Lower lobe of right lung (tissue), 2 donors: ENCODE measurements around the gene RIOX2. TPM values are rescaled to one million over a fixed set of nuclear protein-coding genes. Genes with fewer than 3 reads are reported as not detected.

ENCODE experiments used
- ATAC-seq, 2 donors: fragments of 200-7000 bp; cut with Tn5 transposase; one replicate each; pipeline ENCODE4 v1.9.1; 2020 to 2022; ENCODE audit warnings: mild to moderate bottlenecking in 2 of 2, moderate library complexity in 2 of 2
- DNase-seq: peaks from one replicate; pipeline ENCODE4 v3.0.0-alpha.2; 2020
- H3K27ac ChIP-seq: fragments of 200-600 bp; one replicate; pipeline ENCODE4 v1.8.0; 2022
- H3K27me3 ChIP-seq: fragments of 200-600 bp; one replicate; pipeline ENCODE4 v1.8.0; 2022; ENCODE audit warnings: low read depth
- H3K36me3 ChIP-seq: fragments of 200-600 bp; one replicate; pipeline ENCODE4 v1.8.0; 2022; ENCODE audit warnings: mild to moderate bottlenecking
- H3K4me1 ChIP-seq: fragments of 200-600 bp; one replicate; pipeline ENCODE4 v1.8.0; 2022
- H3K4me3 ChIP-seq: fragments of 200-600 bp; one replicate; pipeline ENCODE4 v1.8.0; 2022; ENCODE audit warnings: mild to moderate bottlenecking
- H3K9me3 ChIP-seq: fragments of 200-600 bp; one replicate; pipeline ENCODE4 v1.8.0; 2022
- CTCF ChIP-seq: fragments of 200-600 bp; IDR thresholded peaks from one replicate; pipeline ENCODE4 v1.8.0; 2022; ENCODE audit warnings: antibody characterized with exemption, mild to moderate bottlenecking
- intact Hi-C: fragments of 100-400 bp; cut with DNase I; formaldehyde crosslinking; loops from one replicate; pipeline ENCODE4 v1.11.0; 2022
- total RNA-seq: library from RNA; stranded (reverse); fragmentation: NEBNext Ultra II Directional; extraction: Animal tissue kit (Norgen Biotek cat#: 25700); gene quantifications from one replicate; pipeline ENCODE4 v1.2.1, GENCODE V29; 2021
- donor health status: DM: no; HTN: yes; CAD: no; lungs with severe emphysema.

RIOX2 gene
- total RNA-seq, 1 donor from 2014 or later = 20.5 TPM

- intact Hi-C loops = no loop called here
- ATAC-seq = no peak
Measured at GRCh38 chr3:97892852-97893251, 79.4 kb downstream of the RIOX2 start.

More at GRCh38 chr3:97892852-97893251, 79.4 kb downstream of the RIOX2 start:
- no peak overlapping the region for H3K4me3 ChIP-seq
- no peaks in the 10 kb centered on the region for H3K4me1 ChIP-seq
- peaks cover 42% of the 10 kb centered on the region for H3K36me3 ChIP-seq
- no peak for TF ChIP-seq CTCF
- DNase-seq = no peak
- H3K27ac ChIP-seq = no peak overlapping the region
- no peaks in the 10 kb centered on the region for H3K9me3 ChIP-seq
- no peaks in the 10 kb centered on the region for H3K27me3 ChIP-seq

Other genes with a start within 250 kb of the RIOX2 start
- gene ARL6, start 207.7 kb downstream of the RIOX2 start, total RNA-seq = 14.0 TPM
- gene CRYBG3, start 150.4 kb downstream of the RIOX2 start, total RNA-seq = 30.1 TPM
- gene GABRR3, start 62.9 kb upstream of the RIOX2 start, total RNA-seq = not detected
- gene OR5AC2, start 114.7 kb upstream of the RIOX2 start, total RNA-seq = not detected
- not detected for gene OR5H1, start 158.3 kb upstream of the RIOX2 start, total RNA-seq
- not detected for gene OR5H14, start 175.0 kb upstream of the RIOX2 start, total RNA-seq
- not detected for gene OR5H15, start 194.3 kb upstream of the RIOX2 start, total RNA-seq